Ascending aorta (tissue), 2 donors: ENCODE data around the gene PRKAG2. TPM values are rescaled to one million over a fixed set of nuclear protein-coding genes. Genes with fewer than 3 reads are reported as not detected.

Experiments used
- DNase-seq, 2 donors: peaks; one replicate each; pipeline ENCODE4 v3.0.0-alpha.2; 2019; ENCODE audit warnings: low spot score in 2 of 2
- H3K27ac ChIP-seq, 2 donors: fragments of 200-600 bp; sonication (generic); one replicate each; pipeline ENCODE4 v1.5.1; 2016 to 2017; ENCODE audit warnings: mild to moderate bottlenecking in 1 of 2
- H3K27me3 ChIP-seq: fragments of 200-600 bp; sonication (generic); one replicate; pipeline ENCODE4 v1.5.1; 2017
- H3K36me3 ChIP-seq, 2 donors: fragments of 200-600 bp; sonication (generic); one replicate each; pipeline ENCODE4 v1.5.1; 2016
- H3K4me1 ChIP-seq, 2 donors: fragments of 200-600 bp; sonication (generic); one replicate each; pipeline ENCODE4 v1.5.1; 2016 to 2017; ENCODE audit warnings: mild to moderate bottlenecking in 1 of 2
- H3K4me3 ChIP-seq, 2 donors: fragments of 200-600 bp; sonication (generic); one replicate each; pipeline ENCODE4 v1.5.1; 2016 to 2017; ENCODE audit warnings: mild to moderate bottlenecking in 1 of 2
- H3K9me3 ChIP-seq, 2 donors: fragments of 200-600 bp; sonication (generic); one replicate each; pipeline ENCODE4 v1.5.1; 2016
- intact Hi-C: fragments of 100-400 bp; cut with DNase I; formaldehyde crosslinking; loops from one replicate; pipeline ENCODE4 v1.15.1; 2023
- total RNA-seq: library from RNA; depleted of rRNA; stranded (reverse); fragments of >200 nt; gene quantifications from one replicate; pipeline ENCODE4 v1.1.0, GENCODE V29; 2016
- TF ChIP-seq, protein P1 (sequence below), 3 experiments: fragments of 200-600 bp in 2 of 3; fragments of 450-650 bp in 1 of 3; sonication (generic) in 2 of 3; IDR thresholded peaks; one replicate each; pipeline ENCODE4 v1.5.1; 2016 to 2019; ENCODE audit warnings: antibody characterized with exemption in 3 of 3, mild to moderate bottlenecking in 1 of 3, moderate library complexity in 1 of 3

Gene PRKAG2
- total RNA-seq, 1 donor from 2014 or later: 26.7 TPM

GRCh38 chr7:151658778-151659177, 218.1 kb downstream of the PRKAG2 start:
- intact Hi-C loops: no loop called here

GRCh38 chr7:151657173-151657572, 219.7 kb downstream of the PRKAG2 start:
- Histone ChIP-seq H3K4me3 (no peak overlapping the region), H3K27me3 (no peaks in the 10 kb centered on the region), H3K9me3 (no peaks in the 10 kb centered on the region), H3K27ac (peak overlapping the region in 1 of 2 donors; percentile 21), H3K36me3 (no peaks in the 10 kb centered on the region), H3K4me1 (peaks cover 0 to under 1% of the 10 kb centered on the region in 2 donors)
- TF ChIP-seq, protein P1, sequence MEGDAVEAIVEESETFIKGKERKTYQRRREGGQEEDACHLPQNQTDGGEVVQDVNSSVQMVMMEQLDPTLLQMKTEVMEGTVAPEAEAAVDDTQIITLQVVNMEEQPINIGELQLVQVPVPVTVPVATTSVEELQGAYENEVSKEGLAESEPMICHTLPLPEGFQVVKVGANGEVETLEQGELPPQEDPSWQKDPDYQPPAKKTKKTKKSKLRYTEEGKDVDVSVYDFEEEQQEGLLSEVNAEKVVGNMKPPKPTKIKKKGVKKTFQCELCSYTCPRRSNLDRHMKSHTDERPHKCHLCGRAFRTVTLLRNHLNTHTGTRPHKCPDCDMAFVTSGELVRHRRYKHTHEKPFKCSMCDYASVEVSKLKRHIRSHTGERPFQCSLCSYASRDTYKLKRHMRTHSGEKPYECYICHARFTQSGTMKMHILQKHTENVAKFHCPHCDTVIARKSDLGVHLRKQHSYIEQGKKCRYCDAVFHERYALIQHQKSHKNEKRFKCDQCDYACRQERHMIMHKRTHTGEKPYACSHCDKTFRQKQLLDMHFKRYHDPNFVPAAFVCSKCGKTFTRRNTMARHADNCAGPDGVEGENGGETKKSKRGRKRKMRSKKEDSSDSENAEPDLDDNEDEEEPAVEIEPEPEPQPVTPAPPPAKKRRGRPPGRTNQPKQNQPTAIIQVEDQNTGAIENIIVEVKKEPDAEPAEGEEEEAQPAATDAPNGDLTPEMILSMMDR (IDR thresholded peaks at IDR 0.05): no peak
- intact Hi-C loops: no loop called here
- DNase-seq: peak in 1 of 2 donors; percentile 69

More at GRCh38 chr7:151658778-151659177, 218.1 kb downstream of the PRKAG2 start:
- TF ChIP-seq, protein P1 (IDR thresholded peaks at IDR 0.05): no peak
- H3K36me3 ChIP-seq: no peaks in the 10 kb centered on the region
- no peaks in the 10 kb centered on the region for H3K27me3 ChIP-seq
- H3K9me3 ChIP-seq: no peaks in the 10 kb centered on the region
- H3K27ac ChIP-seq: no peak overlapping the region
- no peaks in the 10 kb centered on the region for H3K4me1 ChIP-seq
- H3K4me3 ChIP-seq: no peak overlapping the region
- DNase-seq: no peak

DNA sequence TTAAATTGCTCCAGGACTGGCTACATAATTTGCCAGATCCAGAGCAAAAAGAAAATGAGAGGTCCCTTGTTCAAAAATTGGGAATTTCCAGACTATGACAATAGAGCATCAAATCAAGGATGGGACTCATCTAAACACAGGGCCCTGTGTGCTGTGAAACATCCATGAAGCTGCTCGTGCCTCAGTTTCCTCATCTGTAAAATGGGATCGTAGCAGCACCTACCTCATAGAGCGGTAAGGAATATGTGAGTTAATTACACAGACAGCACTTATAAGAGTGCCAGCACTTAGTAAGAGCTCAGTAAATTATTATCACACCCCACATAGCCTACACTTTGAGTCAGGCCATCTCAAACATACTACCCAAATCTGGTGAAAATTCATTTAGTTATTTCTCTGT, 221.4 kb downstream of the PRKAG2 start:
- no peak for DNase-seq
- Histone ChIP-seq H3K4me3 (no peak overlapping the region), H3K9me3 (no peaks in the 10 kb centered on the region), H3K36me3 (no peaks in the 10 kb centered on the region), H3K4me1 (peaks cover 6 to 9% of the 10 kb centered on the region in 2 donors), H3K27me3 (no peaks in the 10 kb centered on the region), H3K27ac (no peak overlapping the region)
- intact Hi-C loops: no loop called here
- TF ChIP-seq, protein P1 (IDR thresholded peaks at IDR 0.05): no peak

- Histone ChIP-seq H3K27me3 (no peaks in the 10 kb centered on the region), H3K4me3 (no peak overlapping the region), H3K9me3 (no peaks in the 10 kb centered on the region), H3K27ac (peak overlapping the region; percentile 70 to 81), H3K4me1 (peaks cover 7 to 13% of the 10 kb centered on the region in 2 donors), H3K36me3 (no peaks in the 10 kb centered on the region)
- peak in 1 of 2 donors; percentile 13 for DNase-seq
- intact Hi-C loops: no loop called here
- TF ChIP-seq, protein P1 (IDR thresholded peaks at IDR 0.05): no peak
Measured at GRCh38 chr7:151652111-151652510, 224.8 kb downstream of the PRKAG2 start.

DNA sequence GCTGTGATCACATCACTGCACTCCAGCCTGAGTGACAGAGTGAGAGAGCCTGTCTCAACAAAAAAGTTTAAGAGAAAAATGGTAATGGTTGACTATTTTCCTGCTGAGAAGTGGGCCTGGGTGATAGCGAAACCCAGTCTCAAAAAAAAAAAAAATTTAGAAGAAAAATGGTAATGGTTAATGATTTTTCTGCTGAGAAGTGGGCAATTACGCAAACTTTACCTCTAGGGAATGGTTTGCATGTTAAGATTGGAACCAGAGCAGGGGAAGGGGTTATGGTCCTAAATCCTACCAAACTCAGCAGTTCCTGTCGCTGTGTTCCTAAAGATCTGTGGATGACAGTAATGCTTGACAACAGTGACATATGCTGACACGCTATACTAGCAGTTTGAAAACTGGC, 226.8 kb downstream of the PRKAG2 start:
- DNase-seq: no peak
- peak overlapping the region; percentile 13 to 32 for H3K27ac ChIP-seq
- H3K9me3 ChIP-seq: no peaks in the 10 kb centered on the region
- H3K36me3 ChIP-seq: no peaks in the 10 kb centered on the region
- H3K4me1 ChIP-seq: peaks cover 7 to 13% of the 10 kb centered on the region in 2 donors
- no peaks in the 10 kb centered on the region for H3K27me3 ChIP-seq
- no peak overlapping the region for H3K4me3 ChIP-seq
- intact Hi-C loops: loop anchor here (2.0 kb wide), 1 partner anchor 37 kb away; no protein-coding TSS in a partner anchor
- TF ChIP-seq, protein P1 (IDR thresholded peaks at IDR 0.05): no peak

DNA sequence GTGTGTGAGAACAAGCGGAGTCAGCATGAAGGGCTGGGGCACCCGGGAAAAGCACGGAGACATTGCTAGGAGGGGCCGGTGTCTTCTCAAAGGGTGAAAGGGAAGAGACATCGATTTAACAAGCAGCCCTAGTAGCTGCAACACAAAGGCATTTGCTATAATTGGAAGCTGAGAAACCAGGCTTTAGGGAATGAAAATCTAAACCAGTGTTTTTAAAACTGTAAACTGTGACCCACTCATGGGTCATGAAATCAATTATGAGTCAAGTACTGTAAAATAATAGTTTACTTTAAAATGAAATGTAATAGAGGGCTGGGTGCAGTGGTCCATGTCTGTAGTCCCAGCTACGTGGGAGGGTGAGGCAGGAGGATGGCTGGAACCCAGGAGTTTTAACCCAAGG, 228.5 kb downstream of the PRKAG2 start:
- Histone ChIP-seq H3K9me3 (no peaks in the 10 kb centered on the region), H3K27ac (no peak overlapping the region), H3K36me3 (no peaks in the 10 kb centered on the region), H3K27me3 (no peaks in the 10 kb centered on the region), H3K4me3 (no peak overlapping the region), H3K4me1 (peaks cover 7 to 13% of the 10 kb centered on the region in 2 donors)
- DNase-seq: peak in 1 of 2 donors; percentile 37
- TF ChIP-seq, protein P1 (IDR thresholded peaks at IDR 0.05): no peak
- intact Hi-C loops: no loop called here
